Jurkat, Clone E6-1 (cell line): ENCODE measurements around the gene PPP2R2C. TPM values are rescaled to one million over a fixed set of nuclear protein-coding genes. Genes with fewer than 3 reads are reported as not detected.
A peak's percentile ranks its signal among the peaks of the same experiment; 100 is the strongest.

Source experiments
- DNase-seq: peaks from one replicate; pipeline ENCODE4 v3.0.0-alpha.2; 2011; ENCODE audit warnings: low read depth, low spot score
- H3K4me3 ChIP-seq: 2 replicates; pipeline ENCODE4 v1.5.1; 2011; ENCODE audit warnings: mild to moderate bottlenecking, low read length, control low read depth, moderate library complexity
- polyA plus RNA-seq: library from polyadenylated mRNA; unstranded; fragments of >200 nt; gene quantifications from one replicate; pipeline ENCODE4 v1.2.1, GENCODE V29; 2012; ENCODE audit warnings: missing spikeins; ENCODE audit not compliant: insufficient read length, insufficient read depth

Gene PPP2R2C
- polyA plus RNA-seq, result 2.6 TPM

DNA sequence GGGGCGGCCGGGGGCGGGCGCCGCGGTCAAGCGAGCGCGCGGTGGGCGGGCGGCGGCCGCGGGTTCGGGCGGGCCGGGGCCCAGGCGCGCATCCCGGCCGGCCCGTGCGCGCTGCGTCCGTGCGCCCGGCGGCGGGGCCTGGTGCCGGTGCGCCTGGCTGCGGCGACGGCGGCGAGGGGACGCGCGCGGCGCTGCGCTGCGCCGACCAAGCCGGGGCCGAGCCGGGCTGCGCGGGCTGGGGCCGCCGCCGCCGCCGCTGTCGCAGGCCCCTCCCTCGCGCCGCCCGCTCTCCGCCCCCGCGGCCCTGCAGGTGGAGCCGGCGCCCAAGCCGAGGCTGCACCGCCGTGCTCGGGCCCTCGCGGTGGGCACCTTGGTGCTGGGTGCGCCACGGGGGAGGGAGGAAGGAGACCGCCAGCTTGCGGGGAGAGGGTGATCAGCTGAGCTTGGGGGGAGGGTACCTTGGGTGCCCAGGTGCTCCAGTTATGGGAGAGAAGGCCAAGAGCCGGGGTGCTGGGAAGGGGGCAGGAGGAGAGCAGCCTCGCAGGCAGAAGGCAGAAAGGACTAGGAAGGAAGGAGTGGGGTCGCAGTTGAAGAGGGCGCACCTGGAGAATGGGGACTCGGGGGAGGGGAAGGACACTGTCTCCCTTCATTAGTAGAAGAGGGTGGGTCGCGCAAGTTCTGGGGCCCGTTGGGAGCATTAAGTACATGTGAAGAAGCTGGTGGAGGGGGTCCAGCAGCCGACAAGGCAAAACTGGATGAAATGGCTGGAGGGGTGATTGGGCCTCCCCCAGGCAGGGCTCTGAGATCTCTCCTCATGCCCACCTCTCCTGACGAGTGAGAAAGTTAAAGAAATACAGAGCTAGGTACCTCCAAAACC lies at the start of gene PPP2R2C:
Gene PPP2R2C, minus strand, starts transcription at position 228 of the 877 bp plus-strand sequence. CDS start 385 bp downstream, outside the sequence.
- no peak within 1 kb of the TSS for H3K4me3 ChIP-seq
- no peak for DNase-seq

DNA sequence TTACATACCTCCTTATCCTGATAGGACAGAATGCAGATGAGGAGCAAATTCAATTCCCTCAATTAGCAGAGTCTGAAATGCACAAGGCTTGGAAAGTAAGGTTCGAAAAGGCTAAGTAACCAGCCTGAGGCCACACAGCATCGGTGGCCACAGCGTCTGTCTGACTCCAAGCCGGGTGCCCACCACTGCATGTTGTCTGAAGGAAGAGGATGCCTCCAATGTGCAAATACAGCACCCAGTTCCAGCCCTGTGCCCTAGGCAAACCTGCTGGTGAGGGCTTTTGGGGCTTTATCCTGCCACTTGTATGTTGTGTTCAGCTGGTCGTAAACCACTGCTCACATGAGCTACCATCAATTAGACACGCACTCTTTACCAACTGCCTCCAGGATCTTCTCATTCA lies 48.6 kb upstream of the PPP2R2C start:
- no peak for DNase-seq
- H3K4me3 ChIP-seq, result no peak overlapping the region

DNA sequence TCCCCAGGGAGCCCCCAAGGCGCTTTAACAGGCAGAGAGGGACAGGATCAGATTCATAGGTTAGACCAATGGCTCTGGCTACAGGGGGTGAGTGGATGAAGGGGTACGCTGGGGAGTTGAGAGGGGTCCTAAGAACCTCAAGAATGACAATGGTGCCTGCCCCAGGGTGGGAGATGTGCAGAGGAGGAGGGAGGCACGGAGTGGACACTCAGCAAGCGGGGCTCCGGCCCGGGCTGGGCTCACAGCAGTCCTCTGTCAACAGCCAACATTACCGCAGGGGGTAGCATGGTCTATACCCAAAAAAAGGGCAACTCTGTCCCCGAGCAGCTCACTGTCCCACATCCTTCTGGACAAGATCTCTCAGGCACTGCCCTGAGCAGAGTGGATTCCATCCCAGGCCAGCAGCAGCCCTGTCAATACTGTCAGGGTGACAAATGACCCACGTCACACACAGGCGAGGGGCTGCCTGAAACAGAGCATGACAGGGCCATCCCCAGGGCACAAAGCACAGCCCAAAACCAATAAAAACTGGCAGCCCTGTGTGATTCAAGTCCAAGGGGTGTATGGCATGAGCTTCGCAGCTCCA lies 47.7 kb upstream of the PPP2R2C start:
- no peak for DNase-seq
- H3K4me3 ChIP-seq, result no peak overlapping the region

DNA sequence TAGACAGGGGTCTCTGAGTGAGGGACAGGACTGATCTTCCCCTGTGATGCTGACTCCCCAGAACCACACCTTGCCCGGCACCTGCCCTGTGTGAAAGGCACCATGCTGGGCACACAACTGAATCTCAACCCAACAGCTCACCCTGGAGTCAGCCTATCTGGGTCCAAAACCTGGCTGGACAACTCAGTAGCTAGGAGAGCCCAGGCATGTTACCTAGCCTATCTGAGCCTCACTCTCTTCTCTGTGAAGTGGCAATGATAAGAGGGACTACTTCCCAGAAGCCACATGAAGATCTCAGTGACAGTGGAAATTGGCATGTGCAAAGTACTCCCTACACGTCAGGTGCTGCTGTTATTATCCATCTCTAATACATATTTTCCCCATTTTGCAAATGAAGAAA lies 44.8 kb upstream of the PPP2R2C start:
- no peak for DNase-seq
- H3K4me3 ChIP-seq, result no peak overlapping the region

DNA sequence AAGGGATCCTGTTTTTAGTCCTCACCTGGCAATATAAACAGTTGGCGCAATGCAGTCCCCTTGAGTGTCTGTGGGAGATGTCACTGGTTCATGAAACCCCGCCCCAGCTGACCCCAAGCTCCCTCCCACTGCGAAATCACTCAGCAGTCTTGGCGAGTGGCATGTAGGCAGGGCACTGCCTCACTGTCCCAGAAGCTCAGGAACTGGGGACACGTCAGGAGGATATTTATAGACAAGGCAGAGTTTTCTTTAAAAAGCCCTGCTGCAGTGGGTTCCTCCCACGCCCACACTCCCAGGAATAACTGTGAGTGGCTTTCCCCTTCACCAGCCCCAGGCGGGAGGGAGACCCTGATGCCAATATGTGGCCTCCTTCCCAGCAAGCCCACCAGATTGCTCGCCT lies 44.3 kb upstream of the PPP2R2C start:
- H3K4me3 ChIP-seq, result no peak overlapping the region
- no peak for DNase-seq

DNA sequence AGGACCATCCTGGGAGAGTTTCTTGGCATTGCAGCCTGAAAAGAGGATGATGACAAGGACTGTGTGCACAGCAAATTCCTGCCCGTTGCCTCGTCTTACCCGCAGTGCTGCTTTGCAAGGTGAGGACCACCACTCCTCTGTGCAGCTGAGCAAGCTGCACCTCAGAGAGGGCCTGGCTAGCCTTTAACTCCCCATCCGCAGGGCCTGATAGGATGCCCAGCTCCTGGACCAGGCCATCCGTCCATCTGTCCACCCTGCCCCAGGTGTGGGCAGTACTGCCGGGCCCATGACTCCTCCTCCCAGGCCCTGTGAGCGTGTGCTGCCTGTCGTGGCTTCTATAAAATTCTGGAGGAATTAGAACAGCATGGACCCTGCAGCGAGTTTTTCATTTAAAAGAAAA lies 43.9 kb upstream of the PPP2R2C start:
- no peak for DNase-seq
- no peak overlapping the region for H3K4me3 ChIP-seq

DNA sequence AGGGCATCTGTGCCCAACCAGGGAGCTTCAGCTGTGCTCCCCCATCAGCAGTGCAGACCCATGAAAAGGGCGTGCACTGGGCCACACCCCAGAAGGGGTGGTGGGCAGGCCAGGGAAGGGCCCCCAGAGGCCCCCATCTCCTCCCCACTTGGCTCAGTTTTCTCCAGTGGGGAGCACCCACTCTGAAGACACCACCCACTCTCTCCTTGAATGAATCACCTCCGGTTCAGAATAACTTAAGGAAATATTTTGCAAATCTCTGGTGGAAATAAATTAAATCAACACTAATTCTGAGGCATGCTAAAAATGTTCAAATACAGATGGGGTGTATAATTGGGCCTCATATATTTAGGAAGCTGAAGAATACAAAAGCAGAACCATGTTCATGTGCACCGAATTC lies 41.3 kb upstream of the PPP2R2C start:
- no peak overlapping the region for H3K4me3 ChIP-seq
- no peak for DNase-seq

DNA sequence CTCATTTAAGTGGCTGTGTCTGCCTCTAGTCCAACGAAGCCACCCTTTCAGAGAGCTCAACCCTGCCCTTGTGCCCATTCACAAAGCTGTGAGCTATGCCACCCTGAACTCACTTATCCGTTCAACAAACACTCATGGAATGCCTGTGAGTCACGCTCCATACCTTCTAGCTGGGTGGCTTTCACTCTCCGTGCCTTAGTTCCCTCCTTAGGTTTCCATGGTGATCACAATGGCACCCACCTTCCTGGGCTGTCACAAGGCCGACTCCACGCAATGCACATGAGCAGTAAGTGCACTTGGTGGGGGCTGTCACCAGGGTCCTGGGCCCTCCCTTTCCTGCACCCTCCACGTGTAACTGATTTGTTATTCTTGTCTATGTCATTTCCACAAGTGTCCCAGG lies 37.2 kb upstream of the PPP2R2C start:
- DNase-seq, result no peak

DNA sequence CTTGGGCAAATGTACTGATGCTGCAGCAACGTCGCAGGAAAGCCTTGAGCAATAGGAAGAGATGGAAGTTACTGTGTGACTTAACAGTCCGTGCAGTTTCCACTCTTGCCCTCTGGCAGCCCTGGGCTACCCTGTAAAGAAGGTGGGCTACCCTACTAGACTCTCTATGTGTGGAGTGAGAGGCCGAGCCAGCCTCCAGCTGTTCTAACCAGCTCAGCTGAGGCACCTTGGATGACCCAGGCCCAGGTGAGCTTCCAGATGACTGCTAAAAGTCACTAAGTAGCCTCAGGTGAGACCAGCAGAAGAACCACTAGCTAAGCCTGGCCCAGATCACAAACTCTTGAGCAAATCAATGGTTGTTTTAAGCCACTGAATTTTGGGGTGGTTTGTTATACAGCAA lies 34.9 kb upstream of the PPP2R2C start:
- DNase-seq, result no peak
- no peak overlapping the region for H3K4me3 ChIP-seq

More for the DNA sequence above, 37.2 kb upstream of the PPP2R2C start:
- no peak overlapping the region for H3K4me3 ChIP-seq

DNA sequence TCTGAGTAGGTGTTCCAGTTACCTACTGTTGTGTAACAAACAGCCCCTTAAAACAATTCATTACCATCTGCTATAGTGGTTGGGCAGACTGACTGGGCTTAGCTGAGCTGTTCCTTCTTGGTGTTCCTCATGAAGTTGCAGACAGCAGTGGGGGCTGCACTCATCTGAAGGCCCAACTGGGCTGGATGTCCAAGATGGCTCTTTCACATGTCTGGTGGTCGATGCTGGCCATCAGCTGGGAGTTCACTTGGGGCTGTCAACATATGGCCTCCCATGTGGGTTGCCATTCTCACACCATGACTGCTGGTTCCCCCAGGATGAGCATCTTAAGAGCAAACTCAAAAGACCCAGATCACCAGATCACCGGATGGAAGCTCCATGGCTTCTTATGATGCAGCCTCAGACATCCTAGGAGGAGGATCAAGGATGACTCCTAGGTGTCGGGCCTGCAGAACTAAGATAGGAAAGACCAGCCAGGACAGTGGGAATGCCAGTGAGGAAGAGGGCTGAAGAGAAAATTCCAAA lies 34.3 kb upstream of the PPP2R2C start:
- no peak for DNase-seq
- H3K4me3 ChIP-seq, result no peak overlapping the region

DNA sequence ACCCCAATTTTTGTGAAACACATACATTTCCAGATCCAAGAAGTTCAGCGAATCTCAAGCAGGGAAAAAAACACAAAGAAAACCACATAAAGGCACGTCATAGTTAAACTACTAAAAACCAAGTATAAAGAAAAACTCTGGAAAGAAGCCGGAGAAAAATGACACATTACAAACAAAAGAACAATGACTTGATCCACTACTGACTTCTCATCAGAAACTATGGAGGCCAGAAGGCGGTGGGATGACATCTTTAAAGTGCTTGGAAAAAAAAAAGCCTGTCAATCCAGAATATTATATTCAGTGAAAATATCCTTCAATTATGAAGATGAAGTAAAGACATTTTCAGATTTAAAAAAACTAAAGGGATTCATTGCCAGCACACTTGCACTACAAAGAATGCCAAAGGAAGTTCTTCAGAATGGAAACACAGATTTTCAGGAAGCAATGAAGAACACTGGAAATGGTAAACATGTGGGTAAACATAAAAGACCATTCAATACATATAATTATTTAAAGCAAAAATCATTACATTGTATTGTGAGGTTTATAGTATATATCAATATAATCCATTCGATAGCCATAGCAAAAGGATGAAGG lies 32.6 kb upstream of the PPP2R2C start:
- H3K4me3 ChIP-seq, result no peak overlapping the region
- no peak for DNase-seq

DNA sequence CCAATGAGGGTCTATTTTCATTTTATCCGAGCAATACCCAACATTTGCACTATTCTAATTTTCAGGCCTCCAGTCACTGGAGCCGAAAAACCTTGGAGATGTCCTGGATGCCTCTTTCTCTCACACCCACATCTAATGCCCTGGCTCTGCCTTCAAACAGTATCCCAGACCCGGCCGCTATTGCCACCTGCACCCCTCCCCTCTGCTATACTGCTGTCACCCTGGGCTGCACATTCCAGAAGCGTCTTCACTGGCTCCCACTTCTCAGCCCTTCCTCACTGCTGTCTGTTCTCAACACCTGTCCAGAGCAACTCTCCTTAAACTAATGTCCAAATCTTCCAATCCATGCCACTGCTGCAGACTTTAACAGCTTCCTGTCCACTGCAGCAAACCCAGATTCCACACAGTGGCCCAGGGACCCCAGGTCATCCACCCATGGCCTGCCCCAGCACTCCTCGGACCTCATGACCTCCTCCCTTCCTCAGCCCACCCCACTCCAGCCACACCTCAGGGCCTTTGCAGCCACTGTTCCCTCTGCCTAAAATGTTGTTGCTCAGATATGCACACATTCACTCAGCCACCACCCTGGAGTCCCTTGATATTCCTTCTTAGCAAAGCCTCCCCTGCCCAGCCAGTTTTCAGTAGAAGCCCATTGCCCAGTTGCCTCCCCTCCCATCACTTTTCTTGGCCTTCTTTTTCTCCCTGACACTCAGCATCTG lies 30.5 kb upstream of the PPP2R2C start:
- no peak for DNase-seq
- no peak overlapping the region for H3K4me3 ChIP-seq

DNA sequence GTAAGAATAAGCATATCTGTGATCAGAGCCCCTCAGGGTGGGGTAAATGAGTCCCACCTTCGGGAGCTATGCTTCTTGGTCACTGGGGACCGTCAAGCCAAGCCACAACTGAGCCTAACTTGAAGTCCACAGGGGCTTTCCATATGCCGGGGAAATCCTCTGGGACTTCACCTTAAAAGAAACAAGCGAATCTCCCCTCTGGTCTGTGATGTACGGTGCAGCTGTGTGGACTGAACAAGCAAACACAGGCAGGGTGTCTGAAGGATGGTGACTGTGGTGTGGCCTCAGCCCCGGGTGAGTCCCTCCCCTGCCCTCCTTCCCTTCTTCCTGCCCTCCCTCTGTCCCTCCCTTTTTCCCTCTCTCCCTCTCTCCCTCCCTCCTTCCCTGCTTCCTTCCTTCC lies 29.7 kb upstream of the PPP2R2C start:
- no peak overlapping the region for H3K4me3 ChIP-seq
- no peak for DNase-seq

DNA sequence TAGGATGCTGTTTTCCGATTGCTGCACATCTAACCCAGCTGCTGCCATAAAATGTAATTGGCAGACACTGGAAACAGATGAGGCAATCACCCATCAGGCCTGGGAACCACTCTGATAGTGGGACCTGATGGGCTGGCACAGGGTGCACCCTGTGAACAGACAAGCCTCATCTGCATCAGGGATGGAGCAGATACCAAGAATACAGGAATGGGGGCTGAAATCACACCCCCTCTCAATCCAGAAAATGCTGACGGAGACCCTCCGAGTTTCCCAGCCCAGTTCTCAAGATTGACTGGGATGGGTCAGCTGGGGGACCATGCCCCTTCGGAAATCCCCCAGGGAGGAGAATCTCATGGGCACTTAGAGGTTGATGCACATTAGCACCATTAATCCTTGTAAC lies 28.8 kb upstream of the PPP2R2C start:
- DNase-seq, result no peak

DNA sequence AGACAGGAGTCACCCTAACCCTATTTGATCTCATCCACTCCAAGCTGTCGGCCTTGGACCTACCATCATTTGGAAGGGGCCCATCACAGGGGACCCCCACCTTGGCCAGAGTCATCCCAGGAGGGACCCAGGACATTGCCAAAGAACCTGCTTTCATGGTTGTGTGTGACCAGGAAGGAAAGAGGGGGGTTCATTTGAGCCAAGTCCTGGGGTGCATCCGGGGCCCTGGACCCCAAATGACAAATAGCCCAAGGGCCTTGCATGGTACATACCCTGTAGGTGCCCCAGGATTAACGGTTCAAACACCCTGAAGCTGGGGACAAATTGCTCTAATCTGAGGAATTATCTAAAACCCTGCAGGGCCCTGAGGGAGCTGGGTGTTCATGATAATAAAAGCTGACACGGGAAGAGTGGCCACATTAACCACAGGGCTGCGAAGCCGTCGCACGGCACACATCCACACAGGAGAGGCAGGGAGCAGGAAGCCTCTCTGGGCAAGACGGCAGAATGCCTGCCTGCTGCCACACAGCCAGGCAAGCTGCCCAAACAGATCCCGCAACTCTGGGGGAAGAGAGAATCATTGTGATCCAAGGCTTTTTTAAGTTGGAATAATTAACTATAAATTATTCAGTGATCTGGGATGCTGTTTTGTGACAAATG lies 28.2 kb upstream of the PPP2R2C start:
- no peak overlapping the region for H3K4me3 ChIP-seq
- peak; percentile 9 for DNase-seq

More for the DNA sequence above, 28.8 kb upstream of the PPP2R2C start:
- no peak overlapping the region for H3K4me3 ChIP-seq

DNA sequence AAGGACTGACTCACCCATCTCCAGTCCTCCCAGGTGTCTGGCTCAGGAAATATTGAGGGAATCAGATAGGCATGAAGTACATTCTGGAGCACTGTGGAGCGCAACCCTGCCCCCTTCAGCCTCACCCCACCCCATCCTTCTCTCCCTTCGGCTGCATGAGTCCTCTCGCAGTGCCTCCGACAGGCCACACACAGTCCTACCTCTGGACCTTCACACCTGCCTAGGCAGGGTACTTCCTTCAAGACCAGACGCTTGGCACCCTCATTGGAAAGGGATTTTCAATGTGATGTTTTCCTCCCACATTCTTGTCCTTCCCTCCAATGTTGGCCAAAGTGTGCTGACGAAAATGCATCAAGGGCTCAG lies 26.8 kb upstream of the PPP2R2C start:
- no peak overlapping the region for H3K4me3 ChIP-seq
- DNase-seq, result no peak

DNA sequence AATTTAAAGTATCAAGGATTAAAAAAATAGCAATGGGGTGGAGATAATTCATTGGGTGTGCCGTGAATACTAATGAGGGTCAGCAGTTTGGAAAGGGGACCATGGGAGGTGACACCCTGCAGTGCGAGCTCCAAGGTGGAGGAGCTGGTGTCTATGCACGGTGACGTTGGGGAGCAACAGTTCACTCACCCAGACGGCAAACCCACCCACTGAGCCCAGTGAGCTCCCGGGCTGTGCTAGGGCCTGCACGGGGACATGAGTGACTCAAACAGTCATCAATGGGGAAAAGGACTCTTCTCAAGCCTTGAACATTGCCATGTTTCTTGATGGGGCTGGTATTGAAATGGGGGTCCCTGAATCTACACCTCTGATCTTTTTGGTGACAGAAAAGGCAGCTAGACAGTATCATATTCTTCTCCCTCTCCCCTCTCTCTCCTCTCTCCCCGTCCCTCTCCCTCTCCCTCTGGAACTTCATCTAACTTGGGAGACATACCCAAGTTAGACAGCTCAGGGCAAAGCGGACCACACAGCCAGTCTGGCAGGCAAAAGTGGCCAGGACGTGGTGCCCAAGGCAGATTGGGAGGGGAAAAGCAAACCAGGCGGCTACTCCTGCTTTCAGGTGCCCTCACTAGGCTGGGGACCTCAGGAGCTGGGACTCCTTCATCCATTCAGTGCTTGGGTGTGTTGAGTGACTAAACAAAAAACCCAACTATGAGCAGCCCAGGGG lies 26.3 kb upstream of the PPP2R2C start:
- DNase-seq, result no peak
- H3K4me3 ChIP-seq, result no peak overlapping the region

DNA sequence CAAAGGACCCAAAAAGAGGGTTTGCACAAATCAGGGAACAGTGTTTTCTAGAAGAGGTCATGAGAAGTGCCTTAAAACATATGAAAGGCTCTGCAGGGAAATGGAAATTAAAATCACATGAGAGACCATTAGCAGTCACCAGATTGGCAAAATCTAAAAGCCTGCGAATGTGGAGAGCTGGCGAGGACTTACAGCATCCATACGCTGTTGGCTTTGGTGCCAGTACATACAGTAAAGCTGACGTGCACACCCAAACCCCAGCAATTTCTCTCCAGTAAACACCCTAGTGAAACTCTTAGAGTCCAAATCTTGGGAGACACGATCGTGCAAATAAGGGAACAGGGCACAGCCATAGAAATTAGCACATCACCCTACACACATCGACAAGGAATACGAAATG lies 25.4 kb upstream of the PPP2R2C start:
- DNase-seq, result no peak
- H3K4me3 ChIP-seq, result no peak overlapping the region
